A673 (cell line): ENCODE results near the gene NEMP2. TPM values are rescaled to one million over a fixed set of nuclear protein-coding genes. Genes with fewer than 3 reads are reported as not detected.

Experiments used
- BruUV-seq: library from RNA; stranded (reverse); fragments of 400-500 nt; replicated peaks from 2 replicates; lab custom pipeline; 2021; lab: Mats Ljungman, UMichigan
- CTCF ChIA-PET: fragments of 300-600 bp; sonication (Branson Sonifier 250); formaldehyde crosslinking; loops from one replicate; lab custom pipeline; 2022; ENCODE audit warnings: antibody characterized with exemption; lab: Charles Lee
- POLR2A ChIA-PET: fragments of 300-600 bp; sonication (Branson Sonifier 250); formaldehyde crosslinking; loops from one replicate; lab custom pipeline; 2022; ENCODE audit warnings: antibody characterized with exemption; ENCODE audit not compliant: low non-redundant PET; lab: Charles Lee
- DNase-seq: peaks from one replicate; pipeline ENCODE4 v3.0.0-alpha.2; 2015; ENCODE audit warnings: low spot score
- H3K27ac ChIP-seq: fragments of 200-600 bp; sonication (generic); 2 replicates; pipeline ENCODE4 v1.5.1; 2016; ENCODE audit warnings: mixed run types, low read depth, mild to moderate bottlenecking, mixed read lengths, antibody characterized with exemption, low read length; ENCODE audit not compliant: poor library complexity, severe bottlenecking
- H3K27me3 ChIP-seq: fragments of 200-600 bp; sonication (generic); replicated peaks from 2 replicates; pipeline ENCODE4 v1.6.1; 2017; ENCODE audit warnings: mixed run types, low read depth, mild to moderate bottlenecking, mixed read lengths, antibody characterized with exemption, low read length; ENCODE audit not compliant: insufficient read depth, poor library complexity
- H3K36me3 ChIP-seq: fragments of 200-600 bp; sonication (generic); 2 replicates; pipeline ENCODE4 v1.6.1; 2016; ENCODE audit warnings: mixed run types, mild to moderate bottlenecking, mixed read lengths, antibody characterized with exemption, low read length; ENCODE audit not compliant: insufficient read depth, poor library complexity, severe bottlenecking
- H3K4me1 ChIP-seq: fragments of 200-600 bp; sonication (generic); 2 replicates; pipeline ENCODE4 v1.6.1; 2017; ENCODE audit warnings: mixed run types, mild to moderate bottlenecking, mixed read lengths, antibody characterized with exemption, low read length; ENCODE audit not compliant: insufficient read depth, poor library complexity, severe bottlenecking
- H3K4me3 ChIP-seq: fragments of 200-600 bp; sonication (generic); 2 replicates; pipeline ENCODE4 v1.5.1; 2016; ENCODE audit warnings: low read depth, mixed run types, mild to moderate bottlenecking, mixed read lengths, low read length; ENCODE audit not compliant: poor library complexity, severe bottlenecking
- H3K9me3 ChIP-seq: fragments of 200-600 bp; sonication (generic); 2 replicates; pipeline ENCODE4 v1.6.1; 2016; ENCODE audit warnings: mixed run types, low read depth, mild to moderate bottlenecking, mixed read lengths, antibody characterized with exemption, low read length; ENCODE audit not compliant: poor library complexity, severe bottlenecking
- CTCF ChIP-seq: fragments of 300-800, 200-600 bp; sonication (generic); conservative IDR thresholded peaks from 2 replicates; pipeline ENCODE4 v1.5.1; 2017; ENCODE audit warnings: low read depth, mild to moderate bottlenecking, antibody characterized with exemption, low read length, moderate library complexity, mixed read lengths
- EZH2 ChIP-seq: fragments of 200-600 bp; sonication (generic); IDR thresholded peaks from 2 replicates; pipeline ENCODE4 v1.6.1; 2017; ENCODE audit warnings: borderline replicate concordance, low read depth, mild to moderate bottlenecking, mixed read lengths, antibody characterized with exemption, low read length; ENCODE audit not compliant: poor library complexity, severe bottlenecking
- intact Hi-C: fragments of 100-400 bp; cut with micrococcal nuclease; formaldehyde crosslinking; loops from one replicate; pipeline ENCODE4 v1.10.0; 2022; ENCODE audit not compliant: unreplicated experiment
- total RNA-seq: library from RNA; stranded (reverse); gene quantifications from 2 replicates; pipeline ENCODE4 v1.2.3, GENCODE V29; 2021

Gene NEMP2
- total RNA-seq, 1 experiment from 2014 or later = 12.6 TPM

- no TSS peak for BruUV-seq
- POLR2A ChIA-PET = no interaction called here
- no peaks in the 10 kb centered on the region for H3K36me3 ChIP-seq
- no peak overlapping the region for H3K4me3 ChIP-seq
- TF ChIP-seq CTCF = no peak
- TF ChIP-seq EZH2 = no peak
- no peaks in the 10 kb centered on the region for H3K27me3 ChIP-seq
- H3K27ac ChIP-seq = no peak overlapping the region
- no peaks in the 10 kb centered on the region for H3K9me3 ChIP-seq
- intact Hi-C loops = no loop called here
- no peaks in the 10 kb centered on the region for H3K4me1 ChIP-seq
- no peak for DNase-seq
- CTCF ChIA-PET = no interaction called here
Measured at GRCh38 chr2:190490502-190490901, 44.0 kb downstream of the NEMP2 start.

GRCh38 chr2:190489475-190489874, 45.0 kb downstream of the NEMP2 start:
- intact Hi-C loops = no loop called here
- TF ChIP-seq CTCF (no peak), EZH2 (no peak)
- Histone ChIP-seq H3K4me3 (no peak overlapping the region), H3K27me3 (no peaks in the 10 kb centered on the region), H3K4me1 (no peaks in the 10 kb centered on the region), H3K27ac (no peak overlapping the region), H3K36me3 (no peaks in the 10 kb centered on the region), H3K9me3 (no peaks in the 10 kb centered on the region)
- ChIA-PET CTCF (no interaction called here), POLR2A (no interaction called here)
- BruUV-seq = no TSS peak
- DNase-seq = no peak

GRCh38 chr2:190488516-190489233, 45.8 kb downstream of the NEMP2 start:
- Histone ChIP-seq H3K27me3 (no peaks in the 10 kb centered on the region), H3K9me3 (no peaks in the 10 kb centered on the region), H3K27ac (no peak overlapping the region), H3K36me3 (no peaks in the 10 kb centered on the region), H3K4me1 (no peaks in the 10 kb centered on the region), H3K4me3 (no peak overlapping the region)
- DNase-seq = no peak
- BruUV-seq = no TSS peak
- intact Hi-C loops = no loop called here
- TF ChIP-seq CTCF = no peak
- no peak for TF ChIP-seq EZH2
- POLR2A ChIA-PET = no interaction called here
- CTCF ChIA-PET = no interaction called here
